B cell (primary cell): ENCODE results near the gene DIPK1A. TPM values are rescaled to one million over a fixed set of nuclear protein-coding genes. Genes with fewer than 3 reads are reported as not detected.

Experiments
- ATAC-seq: fragments of 200-7000 bp; cut with Tn5 transposase; one replicate; pipeline ENCODE4 v1.10.0; 2021; ENCODE audit warnings: low read depth, mild to moderate bottlenecking, moderate number of reproducible peaks, moderate library complexity
- CTCF ChIA-PET: fragments of 350-600 bp; sonication (Branson Sonifier 250); formaldehyde crosslinking; loops from one replicate; lab custom pipeline; 2021; ENCODE audit warnings: antibody characterized with exemption, inconsistent platforms; lab: Charles Lee
- POLR2A ChIA-PET: fragments of 350-600 bp; sonication (Branson Sonifier 250); formaldehyde crosslinking; loops from one replicate; lab custom pipeline; 2021; ENCODE audit warnings: antibody characterized with exemption; lab: Charles Lee
- DNase-seq: peaks from one replicate; pipeline ENCODE4 v3.0.0; 2013
- H2AFZ ChIP-seq: 2 replicates; pipeline ENCODE4 v1.6.1; 2012; ENCODE audit warnings: mild to moderate bottlenecking, low read depth, low read length; ENCODE audit not compliant: insufficient read depth, poor library complexity, severe bottlenecking
- H3K27ac ChIP-seq, 2 donors: 1 replicate in 1 of 2; 2 replicates in 1 of 2; pipeline ENCODE4 v1.5.1; 2012 to 2013; ENCODE audit warnings: low read length in 2 of 2, mild to moderate bottlenecking in 2 of 2, moderate library complexity in 1 of 2
- H3K27me3 ChIP-seq, 4 experiments: fragments of 200-600 bp in 1 of 4; sonication (generic) in 1 of 4; replicated peaks in 1 of 4; 1 replicate in 2 of 4; 2 replicates in 2 of 4; pipeline versions ENCODE4 v1.6.1 to v1.7.0; 2013 to 2016; ENCODE audit warnings: low read length in 3 of 4, mild to moderate bottlenecking in 2 of 4, mixed read lengths in 1 of 4, moderate library complexity in 1 of 4; ENCODE audit not compliant: insufficient read depth in 4 of 4, control insufficient read depth in 3 of 4; ENCODE audit errors: control extremely low read depth in 1 of 4
- H3K36me3 ChIP-seq, 2 experiments: replicated peaks in 1 of 2; 1 replicate in 1 of 2; 2 replicates in 1 of 2; pipeline versions ENCODE4 v1.6.1 to v1.7.1; 2013; ENCODE audit warnings: low read length in 1 of 2; ENCODE audit not compliant: insufficient read depth in 2 of 2, control insufficient read depth in 1 of 2; ENCODE audit errors: control extremely low read depth in 1 of 2, extremely low read depth in 1 of 2
- H3K4me1 ChIP-seq, 2 donors: fragments of 200-600 bp in 1 of 2; sonication (generic) in 1 of 2; 1 replicate in 1 of 2; 2 replicates in 1 of 2; pipeline versions ENCODE4 v1.5.1 to v1.6.1; 2013 to 2017; ENCODE audit warnings: low read length in 2 of 2; ENCODE audit not compliant: control insufficient read depth in 2 of 2, insufficient read depth in 2 of 2
- H3K4me2 ChIP-seq: replicated peaks from 2 replicates; pipeline ENCODE3; 2012; ENCODE audit warnings: mild to moderate bottlenecking, low read depth, low read length; ENCODE audit not compliant: poor library complexity, severe bottlenecking
- H3K4me3 ChIP-seq, 5 experiments: fragments of 200-600 bp in 1 of 5; sonication (generic) in 1 of 5; 1 replicate in 3 of 5; 2 replicates in 2 of 5; pipeline versions ENCODE4 v1.5.1 to v1.7.0; 2011 to 2016; ENCODE audit warnings: low read length in 4 of 5, mild to moderate bottlenecking in 4 of 5, low read depth in 2 of 5, control low read depth in 1 of 5, moderate library complexity in 1 of 5; ENCODE audit not compliant: insufficient read depth in 1 of 5; ENCODE audit errors: control extremely low read depth in 1 of 5, extremely low read depth in 1 of 5
- H3K79me2 ChIP-seq: fragments of 200-600 bp; sonication (generic); one replicate; pipeline ENCODE4 v1.6.0; 2016; ENCODE audit warnings: low read length; ENCODE audit not compliant: control insufficient read depth, insufficient read depth
- H3K9ac ChIP-seq: fragments of 200-600 bp; sonication (generic); 2 replicates; pipeline ENCODE4 v1.6.1; 2017; ENCODE audit warnings: mild to moderate bottlenecking, low read length, moderate library complexity
- H3K9me3 ChIP-seq, 3 donors: one replicate each; pipeline versions ENCODE4 v1.6.1 to v1.7.1; 2013; ENCODE audit warnings: low read length in 2 of 3; ENCODE audit not compliant: control insufficient read depth in 2 of 3, insufficient read depth in 1 of 3; ENCODE audit errors: control extremely low read depth in 1 of 3
- H4K20me1 ChIP-seq: 2 replicates; pipeline ENCODE4 v1.6.0; 2012; ENCODE audit warnings: mild to moderate bottlenecking, low read length; ENCODE audit not compliant: insufficient read depth, control insufficient read depth, poor library complexity, severe bottlenecking
- H3K27ac Mint-ChIP-seq: one replicate; pipeline ENCODE4 v1.8.0; 2021; ENCODE audit warnings: mixed read lengths
- H3K27me3 Mint-ChIP-seq: one replicate; pipeline ENCODE4 v1.8.0; 2021; ENCODE audit warnings: mixed read lengths
- H3K4me1 Mint-ChIP-seq: one replicate; pipeline ENCODE4 v1.8.0; 2021; ENCODE audit warnings: mixed read lengths
- H3K4me3 Mint-ChIP-seq: one replicate; pipeline ENCODE4 v1.8.0; 2021; ENCODE audit warnings: mixed read lengths
- H3K9me3 Mint-ChIP-seq: one replicate; pipeline ENCODE4 v1.8.0; 2022; ENCODE audit warnings: mixed read lengths; ENCODE audit not compliant: insufficient read depth
- CTCF ChIP-seq: fragments of 200-600 bp; IDR thresholded peaks from one replicate; pipeline ENCODE4 v1.8.0; 2022; ENCODE audit warnings: antibody characterized with exemption, mild to moderate bottlenecking
- EZH2 ChIP-seq: IDR thresholded peaks from 2 replicates; pipeline ENCODE4 v1.6.1; 2012; ENCODE audit warnings: borderline replicate concordance, low read depth, mild to moderate bottlenecking, moderate library complexity, low read length; ENCODE audit not compliant: insufficient read depth, poor library complexity, severe bottlenecking
- WGBS: methylation state at CpG from one replicate; pipeline ENCODE4 v1.1.5; 2013; ENCODE audit warnings: missing lambda C conversion rate; ENCODE audit not compliant: insufficient coverage; 5-methylcytosine and 5-hydroxymethylcytosine counted together
- intact Hi-C: fragments of 100-400 bp; cut with micrococcal nuclease; formaldehyde crosslinking; loops from one replicate; pipeline ENCODE4 v1.10.0; 2022
- polyA plus RNA-seq: library from polyadenylated mRNA; depleted of rRNA; stranded (reverse); fragments of >200 nt; gene quantifications from 2 replicates; pipeline ENCODE4 v1.2.3, GENCODE V29; 2012
- total RNA-seq, 2 donors: library from RNA; stranded (reverse); fragments of 120-200 nt in 1 of 2; gene quantifications; 1 replicate in 1 of 2; 2 replicates in 1 of 2; pipeline versions ENCODE4 v1.2.3 to v1.2.4, GENCODE V29; 2013 to 2022

Gene DIPK1A
- total and polyA plus RNA-seq, 2 donors (not counting 1 experiment from before 2014, with no cell fraction given): 10.7 to 22.7 TPM

- Histone ChIP-seq H3K9ac (no peak overlapping the region), H2AFZ (peak overlapping the region; percentile 26), H3K27ac (no peak overlapping the region), H3K4me1 (peaks cover 50 to 60% of the 10 kb centered on the region in 2 donors), H3K4me3 (no peak overlapping the region), H3K79me2 (peaks cover 10% of the 10 kb centered on the region), H4K20me1 (no peaks in the 10 kb centered on the region), H3K9me3 (no peaks in the 10 kb centered on the region), H3K27me3 (no peaks in the 10 kb centered on the region), H3K36me3 (no peaks in the 10 kb centered on the region), H3K4me2 (peak overlapping the region; percentile 21)
- CTCF ChIA-PET: interaction anchor here (0.7 to 11.9 kb wide), 22 partner anchors 8 to 114 kb away, joined by 3 to 405 read pairs (median 6); no protein-coding TSS in a partner anchor
- H3K27ac Mint-ChIP-seq: peak overlapping the region; percentile 29
- no peak overlapping the region for H3K4me3 Mint-ChIP-seq
- DNase-seq: peak; percentile 58
- peaks cover 38% of the 10 kb centered on the region for H3K4me1 Mint-ChIP-seq
- H3K9me3 Mint-ChIP-seq: no peaks in the 10 kb centered on the region
- intact Hi-C loops: loop anchor here (1.0 to 10.0 kb wide), 2 partner anchors 26 to 376 kb away; partner anchors contain the start of gene DR1
- 29% methylated on average over 1 of the region's 2 CpGs for WGBS
- POLR2A ChIA-PET: interaction anchor here (1.1 kb wide), 2 partner anchors 26 to 137 kb away, joined by 3 to 6 read pairs; partner anchors contain the start of gene RPL5
- no peaks in the 10 kb centered on the region for H3K27me3 Mint-ChIP-seq
- ATAC-seq: peak; percentile 68
- TF ChIP-seq EZH2 (no peak), CTCF (peak; percentile 70)
These were observed 7.1 kb upstream of the DIPK1A start for GRCh38 chr1:92968138-92969032.
